Activated naive CD8-positive, alpha-beta T cell (primary cell): ENCODE measurements around the gene ABHD17C.

Experiments used
- H3K27ac Mint-ChIP-seq: one replicate; pipeline ENCODE4 v1.8.0; 2021; ENCODE audit warnings: mixed read lengths
- H3K27me3 Mint-ChIP-seq: one replicate; pipeline ENCODE4 v1.8.0; 2021; ENCODE audit warnings: mixed read lengths
- H3K36me3 Mint-ChIP-seq: one replicate; pipeline ENCODE4 v1.8.0; 2021; ENCODE audit warnings: mixed read lengths
- H3K4me1 Mint-ChIP-seq: one replicate; pipeline ENCODE4 v1.8.0; 2021; ENCODE audit warnings: low read depth, mixed read lengths
- H3K4me3 Mint-ChIP-seq: one replicate; pipeline ENCODE4 v1.8.0; 2021; ENCODE audit warnings: mild to moderate bottlenecking, mixed read lengths
- H3K9me3 Mint-ChIP-seq: one replicate; pipeline ENCODE4 v1.8.0; 2021; ENCODE audit warnings: low read depth, mixed read lengths

The ABHD17C gene

GRCh38 chr15:80677041-80677440 is 18.1 kb upstream of the ABHD17C start:
- H3K4me3 Mint-ChIP-seq, result no peak overlapping the region
- no peaks in the 10 kb centered on the region for H3K36me3 Mint-ChIP-seq

GRCh38 chr15:80679167-80679803 is 15.8 kb upstream of the ABHD17C start:
- no peaks in the 10 kb centered on the region for H3K9me3 Mint-ChIP-seq
- H3K4me1 Mint-ChIP-seq, result no peaks in the 10 kb centered on the region
- no peaks in the 10 kb centered on the region for H3K36me3 Mint-ChIP-seq
- no peak overlapping the region for H3K4me3 Mint-ChIP-seq
- no peak overlapping the region for H3K27ac Mint-ChIP-seq
- H3K27me3 Mint-ChIP-seq, result peaks cover 29% of the 10 kb centered on the region

More at GRCh38 chr15:80677041-80677440, 18.1 kb upstream of the ABHD17C start:
- peaks cover 20% of the 10 kb centered on the region for H3K27me3 Mint-ChIP-seq
- no peaks in the 10 kb centered on the region for H3K4me1 Mint-ChIP-seq
- H3K9me3 Mint-ChIP-seq, result no peaks in the 10 kb centered on the region
- H3K27ac Mint-ChIP-seq, result no peak overlapping the region

- peaks cover 29% of the 10 kb centered on the region for H3K27me3 Mint-ChIP-seq
- no peaks in the 10 kb centered on the region for H3K4me1 Mint-ChIP-seq
- H3K4me3 Mint-ChIP-seq, result no peak overlapping the region
- no peak overlapping the region for H3K27ac Mint-ChIP-seq
- H3K36me3 Mint-ChIP-seq, result no peaks in the 10 kb centered on the region
- no peaks in the 10 kb centered on the region for H3K9me3 Mint-ChIP-seq
Observed at GRCh38 chr15:80679804-80680175, 15.3 kb upstream of the ABHD17C start.

GRCh38 chr15:80682201-80682600 is 12.9 kb upstream of the ABHD17C start:
- no peak overlapping the region for H3K4me3 Mint-ChIP-seq
- no peak overlapping the region for H3K27ac Mint-ChIP-seq
- H3K36me3 Mint-ChIP-seq, result no peaks in the 10 kb centered on the region
- peaks cover 23% of the 10 kb centered on the region for H3K27me3 Mint-ChIP-seq
- no peaks in the 10 kb centered on the region for H3K9me3 Mint-ChIP-seq
- H3K4me1 Mint-ChIP-seq, result no peaks in the 10 kb centered on the region

GRCh38 chr15:80684697-80685096 is 10.4 kb upstream of the ABHD17C start:
- H3K36me3 Mint-ChIP-seq, result no peaks in the 10 kb centered on the region
- peaks cover 22% of the 10 kb centered on the region for H3K27me3 Mint-ChIP-seq
- no peak overlapping the region for H3K27ac Mint-ChIP-seq
- no peaks in the 10 kb centered on the region for H3K4me1 Mint-ChIP-seq
- no peak overlapping the region for H3K4me3 Mint-ChIP-seq
- H3K9me3 Mint-ChIP-seq, result no peaks in the 10 kb centered on the region

- Mint-ChIP-seq H3K9me3 (no peaks in the 10 kb centered on the region), H3K27ac (no peak overlapping the region), H3K36me3 (no peaks in the 10 kb centered on the region), H3K27me3 (peaks cover 20% of the 10 kb centered on the region), H3K4me1 (no peaks in the 10 kb centered on the region), H3K4me3 (no peak overlapping the region)
Observed at GRCh38 chr15:80685628-80686027, 9.5 kb upstream of the ABHD17C start.

- H3K27me3 Mint-ChIP-seq, result peaks cover 5% of the 10 kb centered on the region
- peaks cover 5% of the 10 kb centered on the region for H3K4me1 Mint-ChIP-seq
- no peak overlapping the region for H3K4me3 Mint-ChIP-seq
- H3K9me3 Mint-ChIP-seq, result no peaks in the 10 kb centered on the region
- H3K27ac Mint-ChIP-seq, result no peak overlapping the region
- no peaks in the 10 kb centered on the region for H3K36me3 Mint-ChIP-seq
Observed at GRCh38 chr15:80689294-80689693, 5.8 kb upstream of the ABHD17C start.

- Mint-ChIP-seq H3K4me1 (peaks cover 7% of the 10 kb centered on the region), H3K9me3 (no peaks in the 10 kb centered on the region), H3K27ac (no peak overlapping the region), H3K27me3 (peaks cover 5% of the 10 kb centered on the region), H3K4me3 (no peak overlapping the region), H3K36me3 (no peaks in the 10 kb centered on the region)
Observed at GRCh38 chr15:80689716-80690115, 5.4 kb upstream of the ABHD17C start.

- H3K4me1 Mint-ChIP-seq, result peaks cover 11% of the 10 kb centered on the region
- no peak overlapping the region for H3K4me3 Mint-ChIP-seq
- no peak overlapping the region for H3K27ac Mint-ChIP-seq
- no peaks in the 10 kb centered on the region for H3K36me3 Mint-ChIP-seq
- H3K9me3 Mint-ChIP-seq, result no peaks in the 10 kb centered on the region
- no peaks in the 10 kb centered on the region for H3K27me3 Mint-ChIP-seq
Observed at GRCh38 chr15:80691575-80691974, 3.5 kb upstream of the ABHD17C start.

GRCh38 chr15:80693682-80694610 is 1.2 kb upstream of the ABHD17C start:
- Mint-ChIP-seq H3K4me1 (peaks cover 21% of the 10 kb centered on the region), H3K27me3 (no peaks in the 10 kb centered on the region), H3K27ac (peak overlapping the region; percentile 84), H3K9me3 (no peaks in the 10 kb centered on the region), H3K36me3 (no peaks in the 10 kb centered on the region), H3K4me3 (peak overlapping the region; percentile 92)

GRCh38 chr15:80694611-80695098 is 455 bp upstream of the ABHD17C start:
- Mint-ChIP-seq H3K36me3 (no peaks in the 10 kb centered on the region), H3K9me3 (no peaks in the 10 kb centered on the region), H3K4me1 (peaks cover 21% of the 10 kb centered on the region), H3K27me3 (no peaks in the 10 kb centered on the region), H3K4me3 (peak overlapping the region; percentile 92), H3K27ac (peak overlapping the region; percentile 84)

GRCh38 chr15:80695911-80696661 is 976 bp downstream of the ABHD17C start:
- H3K4me1 Mint-ChIP-seq, result peaks cover 21% of the 10 kb centered on the region
- peak overlapping the region; percentile 72 for H3K27ac Mint-ChIP-seq
- no peaks in the 10 kb centered on the region for H3K27me3 Mint-ChIP-seq
- peak overlapping the region; percentile 91 for H3K4me3 Mint-ChIP-seq
- no peaks in the 10 kb centered on the region for H3K9me3 Mint-ChIP-seq
- H3K36me3 Mint-ChIP-seq, result no peaks in the 10 kb centered on the region

- Mint-ChIP-seq H3K36me3 (no peaks in the 10 kb centered on the region), H3K4me1 (peaks cover 21% of the 10 kb centered on the region), H3K27me3 (no peaks in the 10 kb centered on the region), H3K27ac (peak overlapping the region; percentile 5), H3K9me3 (no peaks in the 10 kb centered on the region), H3K4me3 (peak overlapping the region; percentile 89)
Observed at GRCh38 chr15:80697075-80697685, 2.1 kb downstream of the ABHD17C start.

GRCh38 chr15:80698676-80699075 is 3.6 kb downstream of the ABHD17C start:
- Mint-ChIP-seq H3K36me3 (no peaks in the 10 kb centered on the region), H3K27me3 (peaks cover 3% of the 10 kb centered on the region), H3K27ac (no peak overlapping the region), H3K4me3 (no peak overlapping the region), H3K9me3 (no peaks in the 10 kb centered on the region), H3K4me1 (peaks cover 21% of the 10 kb centered on the region)
